Stimulated activated CD8-positive, alpha-beta memory T cell treated with anti-CD3 and anti-CD28 coated beads, Interleukin-15, amount 100 ng/mL, for 1 hour (primary cell): ENCODE measurements around the gene STK39.
"Not testable (repeated sequence)": the region's sequence is repeated elsewhere in the genome, so short reads cannot be mapped to it uniquely, and the experiment has no call there.

Source experiments
- DNase-seq: peaks from one replicate; pipeline ENCODE4 v3.0.0-alpha.2; 2020; ENCODE audit warnings: low read depth

The STK39 gene

DNA sequence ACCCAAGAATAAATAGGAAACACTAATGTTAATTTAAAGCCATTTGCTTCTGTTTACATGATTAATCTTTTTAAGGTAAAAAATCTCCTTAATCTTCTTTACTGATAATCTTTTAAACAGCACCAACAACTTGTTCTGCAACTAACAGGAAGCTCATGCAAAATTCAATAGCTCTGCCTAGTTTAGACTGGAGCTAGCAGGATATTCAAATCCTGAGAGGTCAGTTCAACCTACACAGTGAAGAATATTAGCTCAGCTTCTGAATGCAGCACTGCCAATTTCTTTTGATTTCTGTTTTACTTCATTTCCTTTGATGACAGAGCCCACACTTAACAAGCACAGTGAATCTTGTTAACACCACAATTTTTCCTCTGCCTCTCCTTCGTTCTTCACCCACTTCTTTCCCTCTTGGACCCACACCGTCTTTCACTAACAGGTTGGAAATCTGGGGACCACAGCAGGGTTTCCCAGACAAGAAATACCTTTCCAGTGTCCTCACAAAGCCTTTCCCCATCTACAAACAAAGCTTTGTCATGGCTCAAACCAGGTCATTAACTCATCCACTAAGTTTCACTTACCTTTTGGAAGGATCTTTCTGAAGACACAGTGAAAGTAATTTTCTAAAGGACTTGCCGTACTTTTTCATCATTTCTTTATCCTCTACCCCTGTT is 109.8 kb downstream of the STK39 start:
- DNase-seq = no peak

DNA sequence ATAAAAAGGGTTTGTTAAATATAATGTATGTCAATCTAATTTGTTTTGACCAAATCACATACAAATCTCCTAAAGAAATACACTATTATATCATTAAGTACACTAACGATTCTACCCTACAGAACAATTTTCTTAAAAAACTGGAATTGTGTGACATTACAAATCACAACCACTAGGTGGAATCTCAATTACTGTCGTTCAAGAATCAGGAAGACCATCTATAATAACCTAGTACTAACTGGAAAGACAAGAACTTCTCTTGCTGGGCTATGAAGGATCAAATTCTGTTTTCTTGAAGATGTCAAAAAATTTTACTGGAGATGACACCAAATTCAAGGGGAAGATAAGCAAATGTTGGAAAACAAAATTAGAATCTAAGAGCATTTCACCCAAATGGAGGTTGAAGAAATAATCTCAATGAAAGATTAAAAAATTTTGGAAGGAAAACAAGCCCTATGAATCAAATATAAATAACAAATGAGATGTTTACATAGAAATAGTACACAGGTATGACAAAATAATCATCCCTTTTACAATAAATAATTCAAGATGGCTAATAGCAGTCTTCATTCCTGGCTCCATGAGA is 110.9 kb downstream of the STK39 start:
- DNase-seq = no peak

DNA sequence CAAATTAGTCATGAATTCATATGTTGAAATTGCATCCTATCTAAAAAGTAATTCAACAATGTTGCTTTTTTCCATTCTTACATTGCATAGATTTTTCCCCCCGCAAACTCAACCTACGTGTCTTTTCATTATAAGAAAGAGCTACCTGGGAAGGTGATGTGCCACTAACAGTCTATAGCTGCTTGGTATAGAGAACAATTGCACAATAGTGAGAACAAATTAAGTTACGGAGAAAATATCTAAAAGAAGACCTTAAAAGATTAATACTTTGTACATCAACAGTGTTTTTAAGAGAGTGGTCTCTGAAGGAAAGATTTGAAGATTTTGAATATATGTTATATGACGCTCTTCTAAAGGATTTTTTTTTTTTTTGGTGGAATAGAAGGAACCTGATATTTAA is 111.8 kb downstream of the STK39 start:
- no peak for DNase-seq

DNA sequence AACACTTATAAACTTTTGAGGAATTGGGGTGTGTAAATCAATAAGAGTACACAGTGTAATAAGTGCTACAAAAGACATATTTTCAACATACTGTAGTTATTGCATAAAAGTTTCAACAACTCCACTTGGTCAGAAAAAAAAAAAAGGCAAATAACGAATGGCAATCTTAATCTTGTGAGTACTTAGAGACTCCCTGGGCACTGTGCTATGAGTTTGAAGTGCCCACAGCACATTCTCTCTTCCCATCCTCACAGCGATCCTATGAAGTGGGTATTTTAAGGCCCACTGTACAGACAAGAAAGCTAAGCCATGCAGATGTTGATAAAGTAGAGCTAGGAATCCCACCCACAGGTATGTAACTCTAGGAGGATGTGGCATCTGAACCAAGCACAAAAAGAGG is 112.3 kb downstream of the STK39 start:
- DNase-seq = no peak

DNA sequence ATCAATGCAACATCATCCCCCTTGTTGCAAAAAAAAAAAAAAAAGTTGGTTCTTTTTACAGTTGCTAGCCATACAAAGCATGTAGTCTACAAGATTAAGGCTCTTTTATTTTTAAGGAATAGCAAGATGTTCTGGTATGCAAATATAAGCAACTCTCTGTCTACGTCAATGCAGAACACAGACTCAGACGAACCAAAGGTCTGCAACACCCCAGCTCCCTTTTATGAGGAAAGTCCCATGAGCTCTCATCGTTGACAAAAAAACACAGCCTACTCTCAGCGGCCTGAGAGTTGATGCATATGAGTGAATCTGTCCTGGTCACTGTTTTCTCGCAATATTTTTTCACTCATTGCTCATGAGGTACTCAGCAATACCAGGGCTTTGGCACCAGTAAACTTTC is 112.9 kb downstream of the STK39 start:
- DNase-seq = no peak

DNA sequence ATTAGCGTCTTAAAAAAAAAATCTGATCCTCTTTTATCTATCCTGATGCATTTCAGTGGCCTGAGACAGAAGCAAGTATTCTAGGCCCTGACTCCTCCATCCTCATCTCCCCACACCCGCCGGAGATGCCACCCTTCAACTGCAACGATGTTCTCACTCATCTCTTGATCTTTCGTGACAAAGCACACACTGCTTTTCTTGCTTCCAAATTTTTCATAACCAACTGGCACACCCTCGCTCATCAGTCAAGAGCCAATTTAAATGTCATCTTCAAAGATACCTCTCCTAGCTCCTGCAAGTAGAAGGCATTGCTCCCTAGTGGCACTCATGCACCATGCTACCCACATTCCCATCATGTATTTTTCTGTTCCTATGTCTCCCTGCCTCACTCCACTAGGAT is 115.0 kb downstream of the STK39 start:
- no peak for DNase-seq

DNA sequence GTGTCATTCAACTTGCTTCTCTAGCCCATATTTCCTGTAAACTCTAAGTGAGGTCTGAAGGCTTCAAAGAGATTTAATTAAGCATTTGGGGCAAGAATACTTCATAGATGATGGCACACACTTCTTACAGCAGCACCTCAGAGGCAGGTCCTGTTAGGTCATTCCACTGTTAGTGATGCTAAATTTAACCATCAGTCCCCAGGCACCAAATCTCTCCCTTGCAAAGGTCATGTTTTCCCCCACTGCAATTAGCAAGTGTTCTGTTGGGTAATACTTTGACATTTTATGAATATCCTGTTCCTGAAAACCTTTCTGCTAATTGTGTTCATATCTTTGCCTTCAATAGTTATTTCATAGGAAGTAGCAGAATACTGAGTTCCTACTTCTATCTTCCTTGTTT is 117.0 kb downstream of the STK39 start:
- DNase-seq = no peak

DNA sequence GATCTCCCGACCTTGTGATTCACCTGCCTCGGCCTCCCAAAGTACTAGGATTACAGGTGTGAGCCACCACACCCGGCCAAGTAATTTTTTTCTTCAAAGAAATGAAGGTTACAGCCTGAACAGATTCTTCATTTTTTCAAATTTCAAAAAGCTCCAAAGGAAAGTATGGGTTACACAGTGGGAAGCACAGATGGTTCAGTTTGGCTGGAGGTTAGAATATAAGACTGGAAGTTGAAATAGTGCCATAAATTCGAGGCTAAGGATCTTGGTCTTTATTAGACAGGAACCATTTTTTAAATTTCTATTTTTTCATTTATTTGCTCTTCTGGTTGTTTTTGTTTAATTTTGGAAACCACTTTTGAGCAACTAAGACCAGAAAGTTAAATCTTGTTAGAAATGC is 120.0 kb downstream of the STK39 start:
- DNase-seq = no peak

DNA sequence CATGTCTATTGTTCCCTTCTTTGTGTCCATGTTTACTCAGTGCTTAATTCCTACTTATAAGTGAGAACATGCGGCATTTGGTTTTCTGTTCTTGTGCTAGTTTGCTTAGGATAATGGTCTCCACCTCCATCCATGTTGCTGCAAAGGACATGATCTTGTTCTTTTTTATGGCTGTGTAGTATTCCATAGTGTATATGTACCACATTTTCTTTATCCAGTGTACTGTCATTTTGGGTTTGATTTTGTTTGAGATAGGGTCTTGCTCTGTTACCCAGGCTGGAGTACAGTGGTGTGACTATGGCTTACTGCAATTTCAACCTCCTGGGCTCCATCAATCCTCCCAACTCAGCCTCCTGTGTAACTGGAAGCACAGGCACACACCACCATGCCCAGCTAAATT is 125.2 kb downstream of the STK39 start:
- not testable (repeated sequence) for DNase-seq

DNA sequence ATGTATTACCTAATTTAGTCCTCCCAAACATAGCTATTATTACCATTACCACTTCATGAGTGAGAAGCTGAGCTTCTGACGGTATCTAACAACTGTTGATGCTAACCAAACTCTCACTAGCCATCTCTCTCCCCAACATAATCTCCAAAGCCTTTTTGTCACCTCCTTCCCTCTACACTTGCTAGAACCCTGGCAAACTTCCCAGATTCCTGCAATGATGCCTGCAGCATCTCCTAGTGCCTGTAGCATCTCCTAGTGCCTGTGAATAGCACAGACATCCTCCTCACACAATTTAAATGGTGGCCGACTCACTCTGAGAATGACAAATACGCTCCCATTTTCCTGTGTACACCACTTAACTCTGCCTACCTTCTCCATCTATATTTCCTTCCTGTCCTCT is 126.7 kb downstream of the STK39 start:
- DNase-seq = no peak

DNA sequence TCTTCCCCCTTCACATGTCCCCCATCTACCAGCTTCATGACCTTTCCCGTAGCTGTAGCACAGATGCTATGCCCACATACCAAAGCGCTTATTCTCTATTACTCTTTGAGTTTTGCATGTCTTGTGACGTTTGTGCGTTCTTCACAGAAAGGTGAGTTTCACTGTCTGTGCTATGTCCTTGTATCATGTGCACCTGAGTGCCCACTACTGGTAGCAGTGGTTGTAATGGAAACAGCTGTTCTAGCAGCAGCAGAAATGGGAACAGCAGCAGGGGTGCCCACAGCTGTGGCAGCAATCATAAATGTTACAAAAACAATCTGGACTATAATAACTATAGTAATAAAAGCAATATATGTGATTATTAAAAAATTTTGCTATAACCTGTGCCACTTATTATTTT is 127.1 kb downstream of the STK39 start:
- DNase-seq = no peak

DNA sequence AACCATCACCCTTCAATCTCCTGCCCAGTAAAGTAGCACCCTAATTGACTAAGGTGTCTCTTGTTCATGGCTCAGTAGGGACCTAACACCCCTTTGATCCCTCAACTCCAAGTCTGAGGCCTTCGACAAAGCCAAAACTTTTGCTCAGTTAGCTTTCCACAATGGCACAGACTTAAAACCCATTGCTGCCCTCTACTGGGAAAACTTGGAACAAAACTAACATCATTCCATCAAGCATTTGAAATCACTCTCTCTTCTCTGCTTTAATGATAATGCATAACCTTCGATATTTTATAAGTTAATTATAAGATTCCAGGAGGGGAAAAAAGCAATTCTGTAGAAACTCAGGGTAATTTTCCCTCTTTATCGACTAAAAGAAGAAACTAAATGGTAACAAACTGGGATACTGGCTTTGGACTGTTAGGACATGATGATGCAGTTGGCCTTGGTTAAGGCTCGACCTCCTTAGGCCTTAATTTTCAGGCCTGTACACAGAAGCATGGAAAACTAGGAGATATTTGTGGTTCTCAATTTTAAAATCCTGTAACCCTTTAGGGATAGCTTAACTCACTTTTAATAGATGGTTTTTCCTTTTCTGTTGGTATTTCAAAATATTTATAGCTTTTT is 127.8 kb downstream of the STK39 start:
- no peak for DNase-seq

DNA sequence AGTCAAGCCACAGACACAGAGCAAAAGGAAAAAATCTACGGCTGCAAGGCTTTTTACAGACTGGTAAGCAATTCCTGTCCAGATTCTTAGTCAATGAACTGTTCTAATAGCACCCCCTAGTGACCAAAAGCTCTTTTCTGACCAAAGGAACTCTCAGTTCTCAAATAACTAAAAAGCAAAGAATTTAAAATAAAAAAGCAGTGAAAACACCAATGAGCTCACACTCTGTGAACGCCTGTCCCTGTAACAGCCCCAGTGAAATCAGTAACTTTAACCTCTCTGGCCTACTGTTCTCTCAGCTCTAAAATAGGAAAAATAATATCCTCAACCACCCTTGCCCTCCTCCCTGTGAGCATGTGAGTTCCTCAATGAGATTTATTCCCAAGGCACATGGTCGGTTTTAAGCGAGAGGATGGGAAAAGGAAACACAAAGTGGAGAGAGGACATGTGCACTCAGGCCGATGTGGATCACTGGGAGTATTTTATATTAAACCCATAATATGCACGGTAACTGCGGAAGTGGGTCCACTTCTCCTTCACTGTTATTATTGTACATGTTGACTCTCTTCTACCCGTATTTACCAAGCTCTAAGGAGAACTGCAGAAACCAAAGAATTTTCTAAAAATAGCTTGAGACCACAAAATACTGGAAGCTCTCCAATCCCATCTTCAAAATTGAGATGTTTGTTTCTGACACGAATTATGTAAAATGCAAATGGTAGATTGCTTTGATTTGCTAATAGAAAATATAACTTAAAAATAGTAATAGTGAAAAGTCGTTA is 128.5 kb downstream of the STK39 start:
- DNase-seq = no peak

DNA sequence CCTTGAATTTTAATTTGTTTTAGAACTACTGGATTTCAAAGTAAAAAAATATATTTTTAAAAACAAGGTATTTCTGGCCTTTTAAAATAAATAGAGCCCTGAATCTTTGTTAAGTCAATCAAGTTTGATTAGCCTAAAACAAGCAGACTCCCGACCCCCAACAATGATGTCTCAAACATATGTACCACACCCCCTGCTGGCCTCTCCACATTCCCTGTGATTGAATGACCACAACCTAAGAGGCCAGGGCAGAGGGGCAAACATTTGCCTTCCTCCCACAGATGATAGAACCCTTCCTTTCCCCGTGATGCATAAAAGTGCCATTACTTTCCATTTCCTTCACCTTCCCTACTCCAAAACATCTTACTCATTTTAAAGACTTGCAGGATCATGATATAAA is 130.9 kb downstream of the STK39 start:
- DNase-seq = no peak

DNA sequence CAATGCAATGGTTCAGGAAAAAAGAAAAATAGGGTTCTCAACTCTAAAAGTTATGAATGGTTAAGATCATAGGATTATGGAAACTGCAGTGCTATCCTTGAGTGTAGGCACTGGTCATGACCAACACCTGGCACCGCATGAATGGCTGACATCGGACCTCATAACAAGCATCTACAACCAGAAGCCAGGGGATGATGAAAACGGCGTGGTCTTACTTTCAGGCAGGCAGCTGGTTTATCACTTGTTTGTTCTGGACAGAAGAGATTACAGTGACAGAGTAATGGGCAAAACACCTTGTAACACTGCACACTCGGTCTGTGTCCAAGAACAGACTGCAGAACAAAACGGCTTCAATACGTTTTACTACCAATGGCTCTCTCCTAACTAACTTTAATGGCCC is 132.8 kb downstream of the STK39 start:
- DNase-seq = no peak

DNA sequence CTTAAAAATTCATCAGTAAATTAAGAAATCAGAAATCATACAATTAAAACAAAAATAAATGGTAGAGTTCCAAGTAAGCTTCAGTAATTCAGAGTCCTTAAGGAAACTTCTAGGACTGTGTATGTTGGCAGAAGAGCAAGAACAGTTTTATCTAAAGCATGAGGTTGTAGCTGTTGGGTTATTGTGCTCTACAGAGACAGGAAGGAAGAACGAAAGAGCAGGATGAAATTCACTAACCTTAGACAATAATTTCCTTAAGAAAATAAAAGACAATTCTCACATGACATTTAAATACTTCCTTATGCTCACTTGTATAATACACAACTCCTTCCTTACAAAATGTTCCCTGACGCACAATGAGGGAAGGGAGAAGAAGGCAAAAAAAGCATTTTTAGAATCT is 133.4 kb downstream of the STK39 start:
- no peak for DNase-seq

DNA sequence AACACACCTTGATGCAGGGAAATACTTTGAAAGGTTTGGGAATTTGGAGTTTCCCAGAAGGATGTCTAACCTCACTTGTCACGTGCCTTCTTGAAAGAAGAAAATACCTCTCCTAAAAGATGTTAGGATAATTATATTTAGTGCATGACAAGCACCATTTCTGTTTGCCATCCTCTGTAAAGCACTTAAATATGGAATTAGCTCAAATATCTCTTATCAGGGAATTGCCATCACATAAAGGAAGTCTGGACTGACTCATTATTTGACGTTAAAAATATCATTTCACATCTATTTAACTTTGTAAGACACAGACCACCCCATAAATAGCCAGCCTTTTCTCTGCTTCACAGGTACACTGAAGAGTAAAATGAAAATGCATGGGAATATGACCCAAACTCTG is 140.1 kb downstream of the STK39 start:
- no peak for DNase-seq

DNA sequence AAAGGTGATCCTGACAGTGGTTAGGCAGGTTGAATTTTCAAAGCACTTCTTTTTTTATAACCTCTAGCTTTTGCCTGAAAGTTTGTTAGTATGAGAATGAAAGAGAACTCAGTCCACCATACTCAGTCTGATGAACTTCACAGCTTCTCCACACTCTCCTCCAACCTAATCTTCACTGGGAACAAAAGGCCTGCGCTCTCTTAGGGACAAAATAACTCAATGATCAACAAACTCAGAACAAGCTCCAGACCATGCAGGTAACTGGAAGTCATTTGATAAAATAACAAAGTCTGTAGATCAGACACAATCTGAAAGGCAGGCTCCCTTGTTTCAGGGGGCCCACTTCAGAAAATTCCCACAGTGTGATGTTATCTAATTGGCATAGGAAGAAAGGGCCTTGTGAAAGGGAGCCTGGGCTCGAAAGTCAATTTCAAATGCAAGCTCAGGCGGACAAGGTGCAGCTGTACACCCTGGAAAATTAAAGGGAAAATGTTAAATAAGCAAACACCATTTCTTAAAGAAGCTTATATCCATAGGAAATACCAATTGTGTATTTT is 142.2 kb downstream of the STK39 start:
- DNase-seq = no peak

DNA sequence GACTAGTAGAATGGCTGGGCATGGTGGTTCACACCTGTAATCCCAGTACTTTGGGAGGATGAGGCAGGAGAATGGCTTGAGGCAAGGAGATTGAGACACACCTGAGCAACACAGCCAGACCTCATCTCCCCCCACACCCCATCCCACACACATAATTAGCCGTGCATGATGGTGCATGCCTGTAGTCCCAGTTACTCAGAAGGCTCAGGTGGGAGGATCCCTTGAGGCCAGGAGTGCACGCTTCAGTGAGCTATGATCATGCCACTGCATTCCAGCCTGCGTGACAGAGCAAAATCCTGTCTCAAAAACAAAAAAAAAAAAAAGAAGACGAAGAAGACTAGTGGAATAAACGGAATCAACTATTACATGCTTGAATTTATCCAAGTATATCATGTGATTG is 150.0 kb downstream of the STK39 start:
- no peak for DNase-seq

DNA sequence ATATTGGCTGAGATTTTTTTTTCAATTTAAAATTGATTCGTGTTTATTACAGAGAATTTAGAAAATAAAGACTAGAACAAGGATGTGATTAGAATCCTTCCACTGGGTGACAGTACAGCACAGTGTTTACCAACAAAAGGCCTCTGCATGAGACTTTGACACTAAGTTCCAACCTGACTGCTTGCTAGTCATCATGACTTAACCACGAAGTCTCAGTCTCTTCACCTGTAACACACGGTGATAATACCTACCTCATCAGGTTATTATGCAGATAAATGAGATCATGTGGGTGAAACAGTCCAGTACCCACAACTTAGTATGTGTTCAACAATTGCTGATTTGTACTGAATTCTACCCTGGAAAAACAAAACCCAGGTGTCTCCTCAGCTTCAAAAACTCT is 151.2 kb downstream of the STK39 start:
- DNase-seq = no peak

DNA sequence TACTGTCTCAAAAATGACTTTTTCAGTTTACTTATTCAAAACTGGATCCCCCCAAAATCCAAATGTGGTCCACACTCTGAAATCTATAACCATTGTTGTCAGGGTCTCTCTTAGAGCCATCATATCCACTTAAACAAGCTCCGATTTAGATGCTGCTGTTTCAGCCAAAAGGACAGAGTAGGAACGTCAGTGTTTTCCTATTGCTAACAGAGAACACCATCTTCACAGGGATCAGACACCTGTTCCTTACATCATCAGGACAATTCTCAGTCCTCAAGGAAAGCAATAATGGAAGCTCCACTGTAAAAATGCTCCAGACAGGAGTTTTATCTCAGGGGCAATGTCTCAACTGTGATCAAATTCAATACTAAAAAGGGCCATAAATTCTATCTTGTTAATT is 155.4 kb downstream of the STK39 start:
- DNase-seq = no peak

DNA sequence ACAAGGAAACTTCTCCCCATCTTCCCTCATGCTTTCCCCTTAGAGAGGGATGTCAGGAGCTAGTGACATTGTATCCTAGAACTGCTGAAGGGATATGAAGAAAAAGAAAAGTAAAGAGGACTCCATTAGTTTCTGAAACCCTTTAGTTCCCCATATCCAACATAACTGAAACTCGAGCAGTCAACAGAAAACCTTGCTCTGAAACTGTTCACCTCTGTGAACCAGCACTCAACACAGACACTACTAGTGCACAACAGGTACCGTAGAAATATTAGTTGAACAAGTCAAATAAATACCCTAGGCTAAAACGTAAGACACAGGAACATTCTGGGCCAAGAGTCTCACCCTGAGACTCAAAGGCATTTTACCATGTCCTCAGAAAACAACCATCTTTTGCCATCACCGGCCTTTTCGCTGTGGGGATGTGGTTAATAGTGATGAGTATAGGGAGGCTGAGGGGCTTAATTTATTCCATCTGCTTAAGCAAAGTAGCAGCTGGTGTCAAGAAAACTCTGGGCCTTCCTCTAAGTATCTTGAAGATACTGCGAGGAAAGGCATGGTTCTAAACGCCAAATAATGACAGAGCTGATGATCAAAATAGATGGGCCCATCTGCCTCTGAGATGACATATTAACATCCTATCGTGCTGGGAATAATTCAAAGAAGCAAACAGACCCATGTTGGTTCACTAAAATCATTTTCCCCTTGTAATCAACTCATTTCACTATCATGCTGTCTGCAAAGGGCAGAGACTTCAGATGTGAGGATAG is 156.8 kb downstream of the STK39 start:
- DNase-seq = no peak
